ENCODE results near the gene MLYCD. TPM values are rescaled to one million over a fixed set of nuclear protein-coding genes. Genes with fewer than 3 reads are reported as not detected.
A peak's percentile ranks its signal among the peaks of the same experiment; 100 is the strongest.

MLYCD gene
- total RNA-seq, 6 experiments from 2014 or later = 6.6 to 15.6 (median 11.3) TPM

DNA sequence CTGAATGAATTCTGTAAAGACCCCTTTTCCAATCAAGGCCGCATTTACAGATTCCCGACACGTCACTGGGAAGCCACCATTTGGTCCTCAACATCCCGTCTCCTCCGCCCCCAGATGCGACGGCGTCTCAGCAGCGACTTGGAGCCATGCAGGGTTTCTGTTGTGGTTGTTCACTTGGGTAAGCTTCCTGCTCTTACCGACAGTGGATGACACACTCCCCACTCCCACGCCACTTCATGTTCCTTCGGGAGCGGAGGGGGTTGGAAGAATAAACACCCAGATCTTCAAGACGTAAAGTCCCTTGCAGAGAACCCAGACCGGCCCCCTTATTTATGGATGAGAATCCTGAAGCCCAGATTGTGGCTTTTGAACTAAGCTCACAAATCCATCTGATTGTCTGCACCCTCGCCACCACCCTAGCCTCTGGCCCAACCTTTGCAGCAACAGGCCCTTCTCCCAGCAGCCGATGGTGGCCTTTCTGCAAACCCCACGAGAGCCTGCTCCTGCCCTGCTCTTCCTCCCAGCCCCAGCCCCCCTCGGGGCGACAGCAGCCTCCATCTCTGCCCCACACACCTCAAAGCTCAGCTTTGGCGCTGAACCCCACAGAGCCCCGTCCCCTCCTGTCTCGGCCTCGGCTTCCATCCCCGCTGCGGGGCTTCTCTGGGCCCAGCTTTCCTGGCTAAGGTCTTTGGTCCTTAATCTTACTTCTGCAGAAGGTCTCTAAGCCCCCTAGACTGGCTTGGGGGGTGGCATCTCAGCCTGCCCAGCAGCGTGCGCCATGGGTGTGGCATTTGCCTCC lies 35.2 kb downstream of the MLYCD start:
- no peaks in the 10 kb centered on the region for H3K9me3 ChIP-seq
- intact Hi-C loops (cut with DNase I) = no loop called here
- no peak for TF ChIP-seq POLR2A (IDR thresholded peaks at IDR 0.05)
- TF ChIP-seq, protein P1, sequence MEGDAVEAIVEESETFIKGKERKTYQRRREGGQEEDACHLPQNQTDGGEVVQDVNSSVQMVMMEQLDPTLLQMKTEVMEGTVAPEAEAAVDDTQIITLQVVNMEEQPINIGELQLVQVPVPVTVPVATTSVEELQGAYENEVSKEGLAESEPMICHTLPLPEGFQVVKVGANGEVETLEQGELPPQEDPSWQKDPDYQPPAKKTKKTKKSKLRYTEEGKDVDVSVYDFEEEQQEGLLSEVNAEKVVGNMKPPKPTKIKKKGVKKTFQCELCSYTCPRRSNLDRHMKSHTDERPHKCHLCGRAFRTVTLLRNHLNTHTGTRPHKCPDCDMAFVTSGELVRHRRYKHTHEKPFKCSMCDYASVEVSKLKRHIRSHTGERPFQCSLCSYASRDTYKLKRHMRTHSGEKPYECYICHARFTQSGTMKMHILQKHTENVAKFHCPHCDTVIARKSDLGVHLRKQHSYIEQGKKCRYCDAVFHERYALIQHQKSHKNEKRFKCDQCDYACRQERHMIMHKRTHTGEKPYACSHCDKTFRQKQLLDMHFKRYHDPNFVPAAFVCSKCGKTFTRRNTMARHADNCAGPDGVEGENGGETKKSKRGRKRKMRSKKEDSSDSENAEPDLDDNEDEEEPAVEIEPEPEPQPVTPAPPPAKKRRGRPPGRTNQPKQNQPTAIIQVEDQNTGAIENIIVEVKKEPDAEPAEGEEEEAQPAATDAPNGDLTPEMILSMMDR (IDR thresholded peaks at IDR 0.05) = no peak
- H3K27me3 ChIP-seq = no peaks in the 10 kb centered on the region
- H3K4me1 ChIP-seq = peaks cover 0 to 12% (median 4%) of the 10 kb centered on the region in 4 donors
- 84% methylated on average over 15 of the region's 28 CpGs for WGBS (ENCODE audit: insufficient coverage, low coverage, low lambda C conversion rate, missing lambda C conversion rate)
- no peak overlapping the region for H3K27ac ChIP-seq
- no peak overlapping the region for H3K4me3 ChIP-seq
- DNase-seq (peak in 1 of 3 donors; percentile 47), ATAC-seq (no peak)
- H3K36me3 ChIP-seq = no peaks in the 10 kb centered on the region

DNA sequence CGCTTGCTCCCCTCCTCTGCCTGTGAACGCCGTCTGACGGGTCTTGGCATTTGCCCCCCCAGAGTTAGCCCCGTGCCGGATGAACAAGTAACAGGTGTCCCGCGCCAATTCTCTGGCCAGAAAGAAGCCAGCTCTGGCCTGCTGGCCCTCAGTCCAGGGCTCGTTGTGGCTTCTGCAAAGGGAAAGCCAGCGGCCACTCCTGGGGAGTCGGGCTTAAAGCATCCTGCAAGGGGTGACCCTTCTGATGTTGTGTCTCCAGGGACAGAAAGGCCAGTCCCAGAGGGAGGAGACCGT lies 35.7 kb downstream of the MLYCD start:
- ATAC-seq = no peak

DNA sequence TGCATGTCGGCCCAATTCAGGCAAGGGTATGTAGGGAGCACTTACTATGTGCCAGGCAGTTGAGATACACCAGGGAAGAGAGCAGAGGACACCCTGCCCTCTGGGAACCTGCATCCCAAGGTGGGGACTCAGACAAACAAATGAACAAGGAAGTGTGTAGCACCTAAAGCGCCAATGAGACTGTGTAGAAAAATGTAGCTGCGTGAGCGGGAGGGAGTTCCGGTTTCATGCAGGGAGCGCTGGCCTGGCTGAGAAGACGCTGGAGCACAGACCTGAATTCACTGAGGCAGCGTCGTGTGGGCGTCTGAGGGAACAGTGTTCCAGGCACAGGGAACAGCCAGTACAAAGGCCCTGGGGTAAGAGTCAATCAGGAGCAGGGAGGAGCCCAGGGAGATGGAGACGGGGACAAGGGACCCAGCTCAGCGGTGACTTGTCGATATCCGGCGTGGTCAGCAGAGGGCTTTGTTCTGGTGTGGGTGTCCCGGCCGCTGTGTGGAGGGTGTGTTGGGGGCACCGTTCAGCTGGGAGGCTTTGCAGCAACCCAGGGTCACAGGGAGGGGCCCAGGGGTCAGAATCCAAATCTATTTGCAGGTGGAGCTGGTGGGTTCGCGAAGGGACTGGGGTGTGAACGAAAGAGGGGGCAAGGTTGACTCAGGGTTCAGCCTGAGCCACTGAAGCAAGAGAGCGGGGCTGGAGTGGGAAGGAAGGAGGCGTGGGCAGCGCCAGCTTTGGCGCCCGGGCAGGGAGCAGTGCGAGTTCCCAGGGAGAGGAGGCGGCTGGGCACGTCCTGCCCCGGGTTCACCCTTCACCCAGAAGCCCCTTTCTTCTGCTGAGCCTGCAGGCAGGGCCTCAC lies 36.3 kb downstream of the MLYCD start:
- Histone ChIP-seq H3K27ac (no peak overlapping the region), H3K4me1 (peaks cover 0 to 18% (median 7%) of the 10 kb centered on the region in 4 donors), H3K9me3 (no peaks in the 10 kb centered on the region), H3K4me3 (no peak overlapping the region), H3K36me3 (no peaks in the 10 kb centered on the region), H3K27me3 (no peaks in the 10 kb centered on the region)
- DNase-seq (no peak), ATAC-seq (no peak)
- intact Hi-C loops (cut with DNase I) = no loop called here
- 88% methylated on average over 18 of the region's 30 CpGs for WGBS (ENCODE audit: insufficient coverage, low coverage, low lambda C conversion rate, missing lambda C conversion rate)
- TF ChIP-seq, protein P1 (IDR thresholded peaks at IDR 0.05) = no peak
- TF ChIP-seq POLR2A (IDR thresholded peaks at IDR 0.05) = no peak

More for the DNA sequence above, 35.7 kb downstream of the MLYCD start:
- no peak for TF ChIP-seq POLR2A (IDR thresholded peaks at IDR 0.05)
- TF ChIP-seq, protein P1 (IDR thresholded peaks at IDR 0.05) = no peak
- H3K36me3 ChIP-seq = no peaks in the 10 kb centered on the region
- H3K27me3 ChIP-seq = no peaks in the 10 kb centered on the region
- no peak overlapping the region for H3K4me3 ChIP-seq
- 21% methylated on average over 2 of the region's 12 CpGs for WGBS (ENCODE audit: insufficient coverage, low coverage, low lambda C conversion rate, missing lambda C conversion rate)
- no peak overlapping the region for H3K27ac ChIP-seq
- DNase-seq = peak in 1 of 3 donors; percentile 49
- intact Hi-C loops (cut with DNase I) = no loop called here
- H3K9me3 ChIP-seq = no peaks in the 10 kb centered on the region
- peaks cover 0 to 14% (median 7%) of the 10 kb centered on the region in 4 donors for H3K4me1 ChIP-seq

DNA sequence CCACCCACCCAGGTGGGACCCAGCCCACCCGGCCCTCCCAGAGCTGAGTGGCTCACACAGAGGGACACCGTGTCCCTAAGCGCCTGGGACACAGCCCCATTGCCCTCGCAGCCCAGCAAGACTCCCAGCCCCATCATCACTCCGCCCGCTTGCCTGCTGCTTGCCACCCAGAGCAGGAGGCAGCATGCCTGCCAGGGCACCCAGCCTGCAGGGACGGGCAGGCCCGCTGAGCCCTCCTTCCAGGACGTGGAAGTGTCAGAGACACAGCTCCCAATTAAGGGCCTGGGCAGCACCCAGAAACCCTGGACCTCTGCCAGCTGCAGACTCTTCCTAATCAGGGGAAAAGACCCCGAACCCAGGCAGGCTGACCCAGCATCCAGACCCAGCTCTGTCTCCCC lies 36.9 kb downstream of the MLYCD start:
- Histone ChIP-seq H3K36me3 (no peaks in the 10 kb centered on the region), H3K9me3 (no peaks in the 10 kb centered on the region), H3K27ac (no peak overlapping the region), H3K27me3 (no peaks in the 10 kb centered on the region), H3K4me1 (peaks cover 0 to 18% (median 7%) of the 10 kb centered on the region in 4 donors), H3K4me3 (no peak overlapping the region)
- intact Hi-C loops (cut with DNase I) = no loop called here
- no peak for ATAC-seq
- peak in 1 of 3 donors; percentile 52 for DNase-seq
- whole genome bisulfite sequencing (ENCODE audit: insufficient coverage, low coverage, low lambda C conversion rate, missing lambda C conversion rate) = 60% methylated on average over 2 of the region's 10 CpGs
- TF ChIP-seq, protein P1 (IDR thresholded peaks at IDR 0.05) = no peak
- no peak for TF ChIP-seq POLR2A (IDR thresholded peaks at IDR 0.05)

All from right lobe of liver (tissue), 6 donors.